Thyroid gland (tissue), 4 donors: ENCODE measurements around the gene COX7A1. TPM values are rescaled to one million over a fixed set of nuclear protein-coding genes. Genes with fewer than 3 reads are reported as not detected.

Source experiments
- DNase-seq, 2 donors: peaks; one replicate each; pipeline ENCODE4 v3.0.0-alpha.2; 2019
- H3K27ac ChIP-seq, 3 donors: fragments of 200-600 bp; sonication (generic); 1 replicate in 2 of 3; 2 replicates in 1 of 3; pipeline ENCODE4 v1.5.1; 2016 to 2019; ENCODE audit warnings: mild to moderate bottlenecking in 1 of 3, moderate library complexity in 1 of 3
- H3K27me3 ChIP-seq: fragments of 200-600 bp; sonication (generic); one replicate; pipeline ENCODE4 v1.5.1; 2019
- H3K36me3 ChIP-seq, 2 donors: fragments of 200-600 bp; sonication (generic); one replicate each; pipeline ENCODE4 v1.5.1; 2016 to 2019
- H3K4me1 ChIP-seq, 2 donors: fragments of 200-600 bp; sonication (generic); one replicate each; pipeline ENCODE4 v1.5.1; 2017 to 2019
- H3K4me3 ChIP-seq, 3 donors: fragments of 200-600 bp; sonication (generic); replicated peaks in 1 of 3; 1 replicate in 2 of 3; 2 replicates in 1 of 3; pipeline ENCODE4 v1.5.1; 2016; ENCODE audit warnings: mild to moderate bottlenecking in 1 of 3
- H3K9me3 ChIP-seq: fragments of 200-600 bp; sonication (generic); one replicate; pipeline ENCODE4 v1.5.1; 2017
- CTCF ChIP-seq, 6 experiments: fragments of 200-600 bp in 3 of 6; fragments of 450-650 bp in 3 of 6; sonication (generic) in 3 of 6; IDR thresholded peaks; one replicate each; pipeline ENCODE4 v1.5.1; 2016 to 2019; ENCODE audit warnings: antibody characterized with exemption in 6 of 6, mild to moderate bottlenecking in 2 of 6, inconsistent platforms in 1 of 6, moderate library complexity in 1 of 6
- POLR2A ChIP-seq, 2 donors: fragments of 450-650 bp; IDR thresholded peaks; one replicate each; pipeline ENCODE4 v1.6.1; 2017; ENCODE audit warnings: antibody characterized with exemption in 2 of 2, mild to moderate bottlenecking in 2 of 2, moderate library complexity in 1 of 2
- WGBS, 2 donors: methylation state at CpG; one replicate each; pipeline ENCODE4 v1.1.5; 2017; 5-methylcytosine and 5-hydroxymethylcytosine counted together
- intact Hi-C: fragments of 100-400 bp; cut with DNase I; formaldehyde crosslinking; loops from one replicate; pipeline ENCODE4 v1.15.1; 2023
- total RNA-seq, 4 donors: library from RNA; depleted of rRNA; stranded (reverse); fragments of >200 nt; gene quantifications; one replicate each; pipeline ENCODE4 v1.2.3, GENCODE V29; 2016

The COX7A1 gene
- total RNA-seq, 4 donors from 2014 or later: 8.0 to 36.7 (median 21.2) TPM

DNA sequence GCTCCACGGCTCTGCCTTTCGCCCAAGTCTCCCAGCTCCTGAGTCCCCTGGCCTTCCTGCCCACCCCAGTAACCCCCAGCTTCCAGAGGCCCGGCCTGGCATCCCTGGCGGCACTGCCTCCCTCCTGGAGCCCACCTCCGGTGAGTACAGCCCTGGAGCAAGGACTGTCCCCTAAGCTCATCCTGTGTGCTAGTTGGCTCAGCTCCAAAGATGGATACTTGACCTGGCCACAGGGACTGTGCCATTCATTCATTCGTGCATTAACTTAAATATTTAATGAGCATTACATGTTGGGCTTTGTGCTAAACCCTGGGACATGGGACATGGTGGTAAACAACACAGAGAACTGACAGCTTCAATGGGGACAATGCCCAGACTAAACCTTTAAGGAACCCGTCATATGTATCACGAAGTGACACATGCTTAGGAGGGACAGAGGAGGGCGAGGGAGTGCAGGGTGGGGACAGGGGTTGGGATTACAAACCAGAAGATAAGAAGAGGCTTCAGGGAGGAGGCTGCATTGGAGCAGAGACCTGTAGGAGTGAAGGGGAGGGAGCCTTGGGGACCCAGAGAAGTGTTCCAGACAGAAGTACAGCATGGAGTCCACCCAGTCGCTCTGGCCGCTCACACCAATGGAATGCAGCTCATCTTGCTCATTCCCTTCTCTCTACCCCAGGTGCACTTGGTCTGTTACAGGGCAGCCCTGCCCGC is 48.2 kb downstream of the COX7A1 start:
- no peak overlapping the region for H3K4me3 ChIP-seq
- TF ChIP-seq CTCF (IDR thresholded peaks at IDR 0.05): no peak
- no peak for TF ChIP-seq POLR2A (IDR thresholded peaks at IDR 0.05)
- no peaks in the 10 kb centered on the region for H3K36me3 ChIP-seq
- WGBS, 2 donors: 85 to 90% methylated on average over 7 to 12 of the region's 12 CpGs
- no peaks in the 10 kb centered on the region for H3K4me1 ChIP-seq
- no peaks in the 10 kb centered on the region for H3K27me3 ChIP-seq
- intact Hi-C loops: no loop called here
- no peak overlapping the region for H3K27ac ChIP-seq
- no peak for DNase-seq
- no peaks in the 10 kb centered on the region for H3K9me3 ChIP-seq

DNA sequence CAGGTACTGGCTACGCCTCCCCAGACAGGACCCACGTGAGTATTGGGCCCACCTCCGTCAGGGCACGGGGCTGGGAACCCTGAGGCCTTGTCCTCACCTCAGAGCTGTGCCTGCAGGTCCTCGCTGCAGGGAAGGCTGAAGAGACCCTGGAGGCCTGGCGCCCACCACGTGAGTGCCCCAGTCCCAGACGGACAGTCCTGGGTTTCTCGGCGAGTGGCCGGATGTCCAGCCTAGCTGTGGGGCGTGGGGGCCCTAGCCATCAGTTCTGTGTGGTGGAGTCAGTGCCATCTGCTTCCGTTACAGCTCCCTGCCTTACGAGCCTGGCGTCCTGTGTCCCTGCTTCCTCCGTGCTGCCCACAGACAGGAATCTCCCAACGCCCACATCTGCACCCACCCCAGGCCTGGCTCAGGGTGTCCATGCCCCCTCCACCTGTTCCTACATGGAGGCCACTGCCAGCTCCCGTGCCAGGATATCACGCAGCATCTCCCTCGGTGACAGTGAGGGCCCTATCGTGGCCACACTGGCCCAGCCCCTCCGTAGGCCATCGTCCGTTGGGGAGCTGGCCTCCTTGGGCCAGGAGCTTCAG is 49.1 kb downstream of the COX7A1 start:
- TF ChIP-seq POLR2A (IDR thresholded peaks at IDR 0.05) (no peak), CTCF (IDR thresholded peaks at IDR 0.05) (no peak)
- Histone ChIP-seq H3K9me3 (no peaks in the 10 kb centered on the region), H3K27ac (no peak overlapping the region), H3K36me3 (no peaks in the 10 kb centered on the region), H3K4me1 (no peaks in the 10 kb centered on the region), H3K27me3 (no peaks in the 10 kb centered on the region), H3K4me3 (no peak overlapping the region)
- 93 to 95% methylated on average over 7 to 11 of the region's 24 CpGs for WGBS, 2 donors
- DNase-seq: no peak
- intact Hi-C loops: no loop called here

- Histone ChIP-seq H3K36me3 (no peaks in the 10 kb centered on the region), H3K4me1 (no peaks in the 10 kb centered on the region), H3K27ac (no peak overlapping the region), H3K27me3 (no peaks in the 10 kb centered on the region), H3K4me3 (no peak overlapping the region), H3K9me3 (no peaks in the 10 kb centered on the region)
- intact Hi-C loops: no loop called here
- no peak for DNase-seq
- TF ChIP-seq CTCF (IDR thresholded peaks at IDR 0.05): no peak
- WGBS, 2 donors: 89 to 100% methylated on average over 3 to 25 of the region's 27 CpGs
These were observed 50.5 kb downstream of the COX7A1 start for GRCh38 chr19:36101550-36102327.

Other genes starting within 250 kb of the COX7A1 start
- gene HCST, start 249.9 kb downstream of the COX7A1 start, total RNA-seq: 1 to 10 TPM in 2 of 4 donors, not detected in 2; 1.4 to 4.4 TPM
- 10 to 100 TPM; 10.1 to 80.4 (median 27.5) TPM for gene TYROBP, start 244.2 kb downstream of the COX7A1 start, total RNA-seq
- 10 to 100 TPM in 3 of 4 donors, 1 to 10 TPM in 1; 7.1 to 15.5 (median 11.1) TPM for gene LRFN3, start 216.1 kb downstream of the COX7A1 start, total RNA-seq
- gene SDHAF1, start 157.3 kb downstream of the COX7A1 start, total RNA-seq: 10 to 100 TPM; 51.4 to 96.8 (median 66.7) TPM
- gene SYNE4, start 143.6 kb downstream of the COX7A1 start, total RNA-seq: 10 to 100 TPM in 3 of 4 donors, 1 to 10 TPM in 1; 9.7 to 15.4 (median 12.6) TPM
- gene ALKBH6, start 138.2 kb downstream of the COX7A1 start, total RNA-seq: 10 to 100 TPM; 15.4 to 60.9 (median 32.0) TPM
- 1 to 10 TPM; 1.9 to 3.8 (median 2.9) TPM for gene CLIP3, start 119.6 kb downstream of the COX7A1 start, total RNA-seq
- 10 to 100 TPM in 2 of 4 donors, 1 to 10 TPM in 2; 5.0 to 14.2 (median 10.1) TPM for gene THAP8, start 98.2 kb downstream of the COX7A1 start, total RNA-seq
- 1 to 10 TPM in 1 of 4 donors, under 1 TPM in 3; 0.78 to 1.8 (median 0.84) TPM for gene WDR62, start 97.5 kb downstream of the COX7A1 start, total RNA-seq
- not detected for gene OVOL3, start 41.3 kb downstream of the COX7A1 start, total RNA-seq
- 100 to 1,000 TPM in 1 of 4 donors, 10 to 100 TPM in 3; 53.7 to 101 (median 76.9) TPM for gene POLR2I, start 37.6 kb downstream of the COX7A1 start, total RNA-seq
- gene TBCB, start 37.0 kb downstream of the COX7A1 start, total RNA-seq: 100 to 1,000 TPM in 2 of 4 donors, 10 to 100 TPM in 2; 57.2 to 143 (median 104) TPM
- 100 to 1,000 TPM; 153 to 179 (median 166) TPM for gene CAPNS1, start 12.4 kb downstream of the COX7A1 start, total RNA-seq
- gene ZNF565, start 62.2 kb upstream of the COX7A1 start, total RNA-seq: 10 to 100 TPM in 1 of 4 donors, 1 to 10 TPM in 3; 7.2 to 13.1 (median 7.4) TPM
- gene ZNF146, start 62.7 kb upstream of the COX7A1 start, total RNA-seq: 100 to 1,000 TPM in 1 of 4 donors, 10 to 100 TPM in 3; 69.6 to 127 (median 79.7) TPM
- 10 to 100 TPM in 2 of 4 donors, 1 to 10 TPM in 2; 8.6 to 14.9 (median 10.5) TPM for gene ZFP14, start 226.8 kb upstream of the COX7A1 start, total RNA-seq